CD14-positive monocyte (primary cell): ENCODE results near the gene CTDNEP1. TPM values are rescaled to one million over a fixed set of nuclear protein-coding genes. Genes with fewer than 3 reads are reported as not detected.

ENCODE experiments used
- DNase-seq, 3 donors: peaks; one replicate each; pipeline ENCODE4 v3.0.0-alpha.2; 2011 to 2022
- H2AFZ ChIP-seq: 2 replicates; pipeline ENCODE4 v1.6.0; 2012; ENCODE audit warnings: mild to moderate bottlenecking, low read depth, low read length, inconsistent platforms; ENCODE audit not compliant: insufficient read depth, poor library complexity, severe bottlenecking
- H3K27ac ChIP-seq, 2 donors: 1 replicate in 1 of 2; 2 replicates in 1 of 2; pipeline ENCODE4 v1.5.1; 2012 to 2013; ENCODE audit warnings: low read length in 2 of 2, control low read depth in 1 of 2, inconsistent platforms in 1 of 2, low read depth in 1 of 2, mild to moderate bottlenecking in 1 of 2
- H3K27me3 ChIP-seq, 2 donors: one replicate each; pipeline versions ENCODE4 v1.6.0 to v1.6.1; 2011 to 2013; ENCODE audit warnings: low read length in 2 of 2; ENCODE audit not compliant: control insufficient read depth in 2 of 2, insufficient read depth in 2 of 2
- H3K36me3 ChIP-seq, 2 donors: replicated peaks in 1 of 2; 1 replicate in 1 of 2; 2 replicates in 1 of 2; pipeline versions ENCODE4 v1.5.1 to v1.6.1; 2012 to 2013; ENCODE audit warnings: low read length in 2 of 2, control low read depth in 1 of 2, inconsistent platforms in 1 of 2, mild to moderate bottlenecking in 1 of 2; ENCODE audit not compliant: insufficient read depth in 2 of 2, control insufficient read depth in 1 of 2
- H3K4me1 ChIP-seq, 2 donors: 1 replicate in 1 of 2; 2 replicates in 1 of 2; pipeline versions ENCODE4 v1.5.1 to v1.6.1; 2012 to 2013; ENCODE audit warnings: low read length in 2 of 2, control low read depth in 1 of 2, inconsistent platforms in 1 of 2, mild to moderate bottlenecking in 1 of 2, moderate library complexity in 1 of 2; ENCODE audit not compliant: insufficient read depth in 2 of 2, control insufficient read depth in 1 of 2
- H3K4me2 ChIP-seq: replicated peaks from 2 replicates; pipeline ENCODE3; 2012; ENCODE audit warnings: low read length, moderate library complexity, mild to moderate bottlenecking; ENCODE audit not compliant: poor library complexity, severe bottlenecking; ENCODE audit errors: extremely low read depth
- H3K4me3 ChIP-seq, 3 experiments: fragments of 200-600 bp in 1 of 3; sonication (generic) in 1 of 3; replicated peaks in 1 of 3; 1 replicate in 2 of 3; 2 replicates in 1 of 3; pipeline ENCODE4 v1.5.1; 2011 to 2013; ENCODE audit warnings: low read length in 3 of 3, mild to moderate bottlenecking in 3 of 3, control low read depth in 2 of 3, low read depth in 2 of 3, inconsistent platforms in 1 of 3, moderate library complexity in 1 of 3
- H3K79me2 ChIP-seq: 2 replicates; pipeline ENCODE4 v1.6.0; 2012; ENCODE audit warnings: mild to moderate bottlenecking, control low read depth, inconsistent platforms, low read length, moderate library complexity; ENCODE audit not compliant: insufficient read depth
- H3K9ac ChIP-seq: 2 replicates; pipeline ENCODE4 v1.6.0; 2017; ENCODE audit warnings: low read length, mild to moderate bottlenecking; ENCODE audit not compliant: insufficient read depth, poor library complexity, severe bottlenecking
- H3K9me3 ChIP-seq, 2 donors: replicated peaks in 1 of 2; 1 replicate in 1 of 2; 2 replicates in 1 of 2; pipeline versions ENCODE4 v1.5.1 to v1.6.1; 2012 to 2013; ENCODE audit warnings: low read length in 2 of 2, control low read depth in 1 of 2; ENCODE audit not compliant: control insufficient read depth in 1 of 2, insufficient read depth in 1 of 2
- H4K20me1 ChIP-seq: 2 replicates; pipeline ENCODE4 v1.6.0; 2012; ENCODE audit warnings: mild to moderate bottlenecking, low read length, control low read depth, moderate library complexity; ENCODE audit not compliant: insufficient read depth
- H3K27ac Mint-ChIP-seq, 7 donors: one replicate each; pipeline ENCODE4 v1.8.0; 2020; ENCODE audit warnings: mild to moderate bottlenecking in 7 of 7, mixed read lengths in 7 of 7, moderate library complexity in 6 of 7, inconsistent platforms in 2 of 7
- H3K27me3 Mint-ChIP-seq, 3 donors: one replicate each; pipeline ENCODE4 v1.8.0; 2021 to 2022; ENCODE audit warnings: low read depth in 3 of 3, mild to moderate bottlenecking in 3 of 3, mixed read lengths in 3 of 3, moderate library complexity in 3 of 3, inconsistent platforms in 1 of 3
- H3K36me3 Mint-ChIP-seq, 2 donors: one replicate each; pipeline ENCODE4 v1.8.0; 2020; ENCODE audit warnings: mixed read lengths in 2 of 2, inconsistent platforms in 1 of 2, mild to moderate bottlenecking in 1 of 2
- H3K4me1 Mint-ChIP-seq: one replicate; pipeline ENCODE4 v1.8.0; 2020; ENCODE audit warnings: mild to moderate bottlenecking, mixed read lengths
- H3K4me3 Mint-ChIP-seq, 2 donors: one replicate each; pipeline ENCODE4 v1.8.0; 2020; ENCODE audit warnings: mild to moderate bottlenecking in 2 of 2, mixed read lengths in 2 of 2, moderate library complexity in 1 of 2
- H3K9me3 Mint-ChIP-seq, 7 donors: one replicate each; pipeline ENCODE4 v1.8.0; 2020 to 2022; ENCODE audit warnings: mixed read lengths in 7 of 7, mild to moderate bottlenecking in 6 of 7, moderate library complexity in 6 of 7, inconsistent platforms in 2 of 7
- WGBS: methylation state at CpG from one replicate; pipeline ENCODE4 v1.1.5; 2013; ENCODE audit warnings: missing lambda C conversion rate; ENCODE audit not compliant: insufficient coverage; 5-methylcytosine and 5-hydroxymethylcytosine counted together
- intact Hi-C, 2 donors: fragments of 100-400 bp; cut with micrococcal nuclease; formaldehyde crosslinking; loops; one replicate each; pipeline versions ENCODE4 v1.15.0 to v1.15.1; 2023
- polyA plus RNA-seq, 3 donors: library from polyadenylated mRNA; depleted of rRNA in 1 of 3; unstranded in 2 of 3; stranded (reverse) in 1 of 3; fragments of 300-500 nt in 2 of 3; fragments of >200 nt in 1 of 3; fragmentation: Illumina TruSeq in 2 of 3; gene quantifications; 1 replicate in 2 of 3; 2 replicates in 1 of 3; pipeline ENCODE4 v1.2.3, GENCODE V29; 2012 to 2021
- TF ChIP-seq, protein P1 (sequence below): fragments of 200-600 bp; IDR thresholded peaks from one replicate; pipeline ENCODE4 v1.8.0; 2022; ENCODE audit warnings: antibody characterized with exemption, mild to moderate bottlenecking

CTDNEP1 gene
- polyA plus RNA-seq, 3 donors, result 29.5 to 198 (median 38.3) TPM

GRCh38 chr17:7225711-7226331 lies 25.7 kb downstream of the CTDNEP1 start:
- Histone ChIP-seq H3K4me3 (no peak overlapping the region), H3K9me3 (no peaks in the 10 kb centered on the region), H4K20me1 (peaks cover 18% of the 10 kb centered on the region), H3K4me2 (no peak overlapping the region), H3K27me3 (no peaks in the 10 kb centered on the region), H3K9ac (no peak overlapping the region), H3K79me2 (peaks cover 15% of the 10 kb centered on the region), H3K4me1 (peaks cover 7 to 12% of the 10 kb centered on the region in 2 donors), H3K27ac (no peak overlapping the region), H3K36me3 (peaks cover 66 to 95% of the 10 kb centered on the region in 2 donors), H2AFZ (no peak overlapping the region)
- TF ChIP-seq, protein P1, sequence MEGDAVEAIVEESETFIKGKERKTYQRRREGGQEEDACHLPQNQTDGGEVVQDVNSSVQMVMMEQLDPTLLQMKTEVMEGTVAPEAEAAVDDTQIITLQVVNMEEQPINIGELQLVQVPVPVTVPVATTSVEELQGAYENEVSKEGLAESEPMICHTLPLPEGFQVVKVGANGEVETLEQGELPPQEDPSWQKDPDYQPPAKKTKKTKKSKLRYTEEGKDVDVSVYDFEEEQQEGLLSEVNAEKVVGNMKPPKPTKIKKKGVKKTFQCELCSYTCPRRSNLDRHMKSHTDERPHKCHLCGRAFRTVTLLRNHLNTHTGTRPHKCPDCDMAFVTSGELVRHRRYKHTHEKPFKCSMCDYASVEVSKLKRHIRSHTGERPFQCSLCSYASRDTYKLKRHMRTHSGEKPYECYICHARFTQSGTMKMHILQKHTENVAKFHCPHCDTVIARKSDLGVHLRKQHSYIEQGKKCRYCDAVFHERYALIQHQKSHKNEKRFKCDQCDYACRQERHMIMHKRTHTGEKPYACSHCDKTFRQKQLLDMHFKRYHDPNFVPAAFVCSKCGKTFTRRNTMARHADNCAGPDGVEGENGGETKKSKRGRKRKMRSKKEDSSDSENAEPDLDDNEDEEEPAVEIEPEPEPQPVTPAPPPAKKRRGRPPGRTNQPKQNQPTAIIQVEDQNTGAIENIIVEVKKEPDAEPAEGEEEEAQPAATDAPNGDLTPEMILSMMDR, result no peak
- peaks cover 0 to 2% (median 0%) of the 10 kb centered on the region in 3 donors for H3K27me3 Mint-ChIP-seq
- H3K9me3 Mint-ChIP-seq, result peaks cover 0 to 2% (median 0%) of the 10 kb centered on the region in 7 donors
- 89% methylated on average over 4 of the region's 21 CpGs for WGBS
- peaks cover 80 to 95% of the 10 kb centered on the region in 2 donors for H3K36me3 Mint-ChIP-seq
- intact Hi-C loops, result no loop called here
- H3K27ac Mint-ChIP-seq, result no peak overlapping the region
- no peak overlapping the region for H3K4me3 Mint-ChIP-seq
- peaks cover 12% of the 10 kb centered on the region for H3K4me1 Mint-ChIP-seq
- DNase-seq, result no peak

GRCh38 chr17:7224661-7225111 lies 26.8 kb downstream of the CTDNEP1 start:
- Mint-ChIP-seq H3K4me1 (peaks cover 19% of the 10 kb centered on the region), H3K27me3 (peaks cover 0 to 2% (median 0%) of the 10 kb centered on the region in 3 donors), H3K9me3 (peaks cover 0 to 2% (median 0%) of the 10 kb centered on the region in 7 donors), H3K4me3 (no peak overlapping the region), H3K36me3 (peaks cover 72 to 83% of the 10 kb centered on the region in 2 donors), H3K27ac (peak overlapping the region in 2 of 7 donors; percentile 25 to 41)
- peaks cover 18% of the 10 kb centered on the region for H4K20me1 ChIP-seq
- WGBS, result 98% methylated on average over 12 of the region's 15 CpGs
- no peak overlapping the region for H3K4me3 ChIP-seq
- peaks cover 19% of the 10 kb centered on the region for H3K79me2 ChIP-seq
- no peak overlapping the region for H3K4me2 ChIP-seq
- H3K27ac ChIP-seq, result no peak overlapping the region
- no peaks in the 10 kb centered on the region for H3K9me3 ChIP-seq
- intact Hi-C loops, result loop anchor here (5.0 kb wide), 1 partner anchor 73 kb away; no protein-coding TSS in a partner anchor
- H2AFZ ChIP-seq, result no peak overlapping the region
- H3K36me3 ChIP-seq, result peaks cover 58 to 83% of the 10 kb centered on the region in 2 donors
- H3K9ac ChIP-seq, result no peak overlapping the region
- no peaks in the 10 kb centered on the region for H3K27me3 ChIP-seq
- DNase-seq, result no peak
- H3K4me1 ChIP-seq, result peaks cover 14 to 21% of the 10 kb centered on the region in 2 donors
- TF ChIP-seq, protein P1, result no peak
